Caco-2 (cell line): ENCODE results near the gene AQP9. TPM values are rescaled to one million over a fixed set of nuclear protein-coding genes. Genes with fewer than 3 reads are reported as not detected.

Experiments used
- BruUV-seq: library from RNA; stranded (reverse); fragments of 400-500 nt; replicated peaks from 2 replicates; lab custom pipeline; 2021; lab: Mats Ljungman, UMichigan
- CTCF ChIA-PET: fragments of 300-600 bp; sonication (Branson Sonifier 250); formaldehyde crosslinking; loops from one replicate; lab custom pipeline; 2022; ENCODE audit warnings: antibody characterized with exemption; lab: Charles Lee
- POLR2A ChIA-PET: fragments of 300-600 bp; sonication (Branson Sonifier 250); formaldehyde crosslinking; loops from one replicate; lab custom pipeline; 2022; ENCODE audit warnings: antibody characterized with exemption; lab: Charles Lee
- DNase-seq, 2 experiments: peaks; one replicate each; pipeline versions ENCODE4 v3.0.0 to v3.0.0-alpha.2; 2020 to 2022
- H3K27me3 ChIP-seq: replicated peaks from 2 replicates; pipeline ENCODE4 v1.6.0; 2011; ENCODE audit warnings: low read length; ENCODE audit not compliant: control insufficient read depth, insufficient read depth
- H3K36me3 ChIP-seq: 2 replicates; pipeline ENCODE4 v1.5.1; 2011; ENCODE audit warnings: low read length; ENCODE audit not compliant: control insufficient read depth, insufficient read depth
- H3K4me1 ChIP-seq: fragments of 250-450 bp; sonication (Bioruptor Pico); 2 replicates; pipeline ENCODE4 v1.5.1; 2020; ENCODE audit warnings: mild to moderate bottlenecking
- H3K4me3 ChIP-seq: 2 replicates; pipeline ENCODE4 v1.5.1; 2011; ENCODE audit warnings: low read depth, mild to moderate bottlenecking, control low read depth, low read length
- H3K9me3 ChIP-seq: fragments of 250-450 bp; sonication (Bioruptor Pico); 2 replicates; pipeline ENCODE4 v1.5.1; 2020; ENCODE audit warnings: mild to moderate bottlenecking, moderate library complexity
- H3K27ac Mint-ChIP-seq: one replicate; pipeline ENCODE4 v1.8.0; 2022; ENCODE audit warnings: mixed read lengths; ENCODE audit not compliant: unreplicated experiment
- H3K27me3 Mint-ChIP-seq: one replicate; pipeline ENCODE4 v1.8.0; 2022; ENCODE audit warnings: mixed read lengths; ENCODE audit not compliant: insufficient read depth, unreplicated experiment
- H3K36me3 Mint-ChIP-seq: one replicate; pipeline ENCODE4 v1.8.0; 2022; ENCODE audit warnings: mild to moderate bottlenecking, mixed read lengths; ENCODE audit not compliant: insufficient read depth, unreplicated experiment
- H3K4me1 Mint-ChIP-seq: one replicate; pipeline ENCODE4 v1.8.0; 2022; ENCODE audit warnings: low read depth, mixed read lengths; ENCODE audit not compliant: unreplicated experiment
- H3K4me3 Mint-ChIP-seq: one replicate; pipeline ENCODE4 v1.8.0; 2022; ENCODE audit warnings: mild to moderate bottlenecking, moderate library complexity, mixed read lengths; ENCODE audit not compliant: unreplicated experiment
- H3K9me3 Mint-ChIP-seq: one replicate; pipeline ENCODE4 v1.8.0; 2022; ENCODE audit warnings: mixed read lengths; ENCODE audit not compliant: unreplicated experiment
- CTCF ChIP-seq, 2 experiments: fragments of 200-600 bp in 1 of 2; IDR thresholded peaks; 1 replicate in 1 of 2; 2 replicates in 1 of 2; pipeline versions ENCODE4 v1.5.1 to v1.8.0; 2011 to 2022; ENCODE audit warnings: antibody characterized with exemption in 1 of 2, control low read depth in 1 of 2, inconsistent platforms in 1 of 2, low read depth in 1 of 2, low read length in 1 of 2, mild to moderate bottlenecking in 1 of 2, moderate library complexity in 1 of 2; ENCODE audit not compliant: insufficient read depth in 1 of 2, severe bottlenecking in 1 of 2, unreplicated experiment in 1 of 2
- intact Hi-C: fragments of 100-400 bp; cut with micrococcal nuclease; formaldehyde crosslinking; loops from one replicate; pipeline ENCODE4 v1.10.0; 2022; ENCODE audit not compliant: unreplicated experiment
- total RNA-seq: library from RNA; stranded (reverse); gene quantifications from 2 replicates; pipeline ENCODE4 v1.2.3, GENCODE V29; 2022

The AQP9 gene
- total RNA-seq, 1 experiment from 2014 or later, result not detected

- Histone ChIP-seq H3K36me3 (no peaks in the 10 kb centered on the region), H3K9me3 (no peaks in the 10 kb centered on the region), H3K4me3 (no peak overlapping the region), H3K4me1 (no peaks in the 10 kb centered on the region), H3K27me3 (no peaks in the 10 kb centered on the region; the same call in 1 of the 2 replicates)
- Mint-ChIP-seq H3K27me3 (peaks cover 34% of the 10 kb centered on the region), H3K27ac (no peak overlapping the region), H3K4me3 (no peak overlapping the region), H3K9me3 (no peaks in the 10 kb centered on the region), H3K36me3 (no peaks in the 10 kb centered on the region), H3K4me1 (no peaks in the 10 kb centered on the region)
- CTCF ChIA-PET, result no interaction called here
- TF ChIP-seq CTCF (IDR thresholded peaks at IDR 0.05; ENCODE audit: insufficient read depth in 1 of 2, low read depth in 1 of 2, low read length in 1 of 2, severe bottlenecking in 1 of 2, unreplicated experiment in 1 of 2), result no peak
- no peak for DNase-seq
- no TSS peak for BruUV-seq
- POLR2A ChIA-PET, result no interaction called here
- intact Hi-C loops, result no loop called here
Observed at GRCh38 chr15:58139276-58139988, 1.3 kb downstream of the AQP9 start.

- no peaks in the 10 kb centered on the region; the same call in 1 of the 2 replicates for H3K27me3 ChIP-seq
- H3K27ac Mint-ChIP-seq, result no peak overlapping the region
- H3K4me1 ChIP-seq, result no peaks in the 10 kb centered on the region
- no peaks in the 10 kb centered on the region for H3K36me3 Mint-ChIP-seq
- no peaks in the 10 kb centered on the region for H3K9me3 ChIP-seq
- intact Hi-C loops, result no loop called here
- ChIA-PET CTCF (no interaction called here), POLR2A (no interaction called here)
- no peaks in the 10 kb centered on the region for H3K4me1 Mint-ChIP-seq
- no peak for DNase-seq
- BruUV-seq, result no TSS peak
- H3K4me3 Mint-ChIP-seq, result no peak overlapping the region
- H3K36me3 ChIP-seq, result no peaks in the 10 kb centered on the region
- H3K27me3 Mint-ChIP-seq, result peaks cover 28% of the 10 kb centered on the region
- H3K9me3 Mint-ChIP-seq, result no peaks in the 10 kb centered on the region
- no peak overlapping the region for H3K4me3 ChIP-seq
- no peak for TF ChIP-seq CTCF (IDR thresholded peaks at IDR 0.05; ENCODE audit: insufficient read depth in 1 of 2, low read depth in 1 of 2, low read length in 1 of 2, severe bottlenecking in 1 of 2, unreplicated experiment in 1 of 2)
Observed at GRCh38 chr15:58139989-58140522, 1.9 kb downstream of the AQP9 start.

- BruUV-seq, result no TSS peak
- H3K4me3 ChIP-seq, result no peak overlapping the region
- Mint-ChIP-seq H3K27ac (no peak overlapping the region), H3K4me1 (no peaks in the 10 kb centered on the region), H3K4me3 (no peak overlapping the region), H3K9me3 (no peaks in the 10 kb centered on the region), H3K27me3 (peaks cover 26% of the 10 kb centered on the region), H3K36me3 (no peaks in the 10 kb centered on the region)
- no peak for DNase-seq
- TF ChIP-seq CTCF (IDR thresholded peaks at IDR 0.05; ENCODE audit: insufficient read depth in 1 of 2, low read depth in 1 of 2, low read length in 1 of 2, severe bottlenecking in 1 of 2, unreplicated experiment in 1 of 2), result no peak
- ChIA-PET POLR2A (no interaction called here), CTCF (no interaction called here)
- H3K36me3 ChIP-seq, result no peaks in the 10 kb centered on the region
- intact Hi-C loops, result no loop called here
- no peaks in the 10 kb centered on the region for H3K9me3 ChIP-seq
- H3K4me1 ChIP-seq, result no peaks in the 10 kb centered on the region
- H3K27me3 ChIP-seq, result no peaks in the 10 kb centered on the region; the same call in 1 of the 2 replicates
Observed at GRCh38 chr15:58141894-58142293, 3.7 kb downstream of the AQP9 start.
